ENCODE measurements around the gene DIDO1. TPM values are rescaled to one million over a fixed set of nuclear protein-coding genes. Genes with fewer than 3 reads are reported as not detected.

The DIDO1 gene
- total RNA-seq, 4 donors from 2014 or later, result 24.2 to 39.3 (median 28.7) TPM

- in situ Hi-C loops (cut with MboI; ENCODE audit: low sequenced_read_pairs in 4 of 4) (no loop called here), intact Hi-C loops (cut with DNase I; ENCODE audit: low total_unique reads) (no loop called here)
- no peaks in the 10 kb centered on the region for H3K9me3 ChIP-seq
- peaks cover 0 to 4% of the 10 kb centered on the region in 2 donors for H3K4me1 ChIP-seq
- peaks cover 26 to 39% (median 27%) of the 10 kb centered on the region in 3 donors for H3K27me3 ChIP-seq
- DNase-seq, result no peak
- no peak overlapping the region for H3K27ac ChIP-seq
- TF ChIP-seq CTCF (IDR thresholded peaks at IDR 0.05 in 4 of 5, conservative IDR thresholded peaks at IDR 0.05 in 1 of 5) (no peak), POLR2A (IDR thresholded peaks at IDR 0.05) (no peak)
- H3K36me3 ChIP-seq, result no peaks in the 10 kb centered on the region
- no peak for ATAC-seq
- no peak overlapping the region for H3K4me3 ChIP-seq
Observed at GRCh38 chr20:62969179-62969760, 43.0 kb upstream of the DIDO1 start.

- Histone ChIP-seq H3K27ac (no peak overlapping the region), H3K9me3 (no peaks in the 10 kb centered on the region), H3K27me3 (peaks cover 19 to 32% (median 22%) of the 10 kb centered on the region in 3 donors), H3K4me3 (no peak overlapping the region), H3K4me1 (peaks cover 0 to 4% of the 10 kb centered on the region in 2 donors), H3K36me3 (no peaks in the 10 kb centered on the region)
- ATAC-seq, result no peak
- no peak for TF ChIP-seq POLR2A (IDR thresholded peaks at IDR 0.05)
- no peak for TF ChIP-seq CTCF (IDR thresholded peaks at IDR 0.05 in 4 of 5, conservative IDR thresholded peaks at IDR 0.05 in 1 of 5)
- intact Hi-C loops (cut with DNase I; ENCODE audit: low total_unique reads) (no loop called here), in situ Hi-C loops (cut with MboI; ENCODE audit: low sequenced_read_pairs in 4 of 4) (no loop called here)
- DNase-seq, result no peak
Observed at GRCh38 chr20:62968378-62969178, 42.3 kb upstream of the DIDO1 start.

- TF ChIP-seq POLR2A (IDR thresholded peaks at IDR 0.05) (no peak), CTCF (IDR thresholded peaks at IDR 0.05 in 4 of 5, conservative IDR thresholded peaks at IDR 0.05 in 1 of 5) (no peak)
- no peaks in the 10 kb centered on the region for H3K36me3 ChIP-seq
- ATAC-seq (no peak), DNase-seq (no peak)
- H3K27me3 ChIP-seq, result peaks cover 11 to 24% (median 14%) of the 10 kb centered on the region in 3 donors
- in situ Hi-C loops (cut with MboI; ENCODE audit: low sequenced_read_pairs in 4 of 4), result no loop called here
- H3K9me3 ChIP-seq, result no peaks in the 10 kb centered on the region
- H3K27ac ChIP-seq, result no peak overlapping the region
- H3K4me1 ChIP-seq, result peaks cover 0 to 3% of the 10 kb centered on the region in 2 donors
- intact Hi-C loops (cut with DNase I; ENCODE audit: low total_unique reads), result no loop called here
- no peak overlapping the region for H3K4me3 ChIP-seq
Observed at GRCh38 chr20:62967628-62968351, 41.5 kb upstream of the DIDO1 start.

GRCh38 chr20:62967149-62967501 lies 40.8 kb upstream of the DIDO1 start:
- Histone ChIP-seq H3K9me3 (no peaks in the 10 kb centered on the region), H3K27me3 (peaks cover 9 to 20% (median 9%) of the 10 kb centered on the region in 3 donors), H3K4me1 (no peaks in the 10 kb centered on the region), H3K36me3 (no peaks in the 10 kb centered on the region), H3K4me3 (no peak overlapping the region), H3K27ac (no peak overlapping the region)
- TF ChIP-seq CTCF (IDR thresholded peaks at IDR 0.05 in 4 of 5, conservative IDR thresholded peaks at IDR 0.05 in 1 of 5), result no peak
- no peak for TF ChIP-seq POLR2A (IDR thresholded peaks at IDR 0.05)
- intact Hi-C loops (cut with DNase I; ENCODE audit: low total_unique reads) (no loop called here), in situ Hi-C loops (cut with MboI; ENCODE audit: low sequenced_read_pairs in 4 of 4) (no loop called here)
- ATAC-seq, result no peak
- no peak for DNase-seq

Data from gastrocnemius medialis (tissue), 4 donors.